NOMO-1 treated with dmso at 0.1 percent for 144 hours (cell line): ENCODE results near the gene CD320.
"Not testable (repeated sequence)": the region's sequence is repeated elsewhere in the genome, so short reads cannot be mapped to it uniquely, and the experiment has no call there.

Experiments
- DNase-seq: peaks from one replicate; lab custom pipeline; 2025; ENCODE audit not compliant: unreplicated experiment; lab: John Stamatoyannopoulos, UW

The CD320 gene

GRCh38 chr19:8310342-8311055 lies 2.3 kb upstream of the CD320 start:
- no peak for DNase-seq

DNA sequence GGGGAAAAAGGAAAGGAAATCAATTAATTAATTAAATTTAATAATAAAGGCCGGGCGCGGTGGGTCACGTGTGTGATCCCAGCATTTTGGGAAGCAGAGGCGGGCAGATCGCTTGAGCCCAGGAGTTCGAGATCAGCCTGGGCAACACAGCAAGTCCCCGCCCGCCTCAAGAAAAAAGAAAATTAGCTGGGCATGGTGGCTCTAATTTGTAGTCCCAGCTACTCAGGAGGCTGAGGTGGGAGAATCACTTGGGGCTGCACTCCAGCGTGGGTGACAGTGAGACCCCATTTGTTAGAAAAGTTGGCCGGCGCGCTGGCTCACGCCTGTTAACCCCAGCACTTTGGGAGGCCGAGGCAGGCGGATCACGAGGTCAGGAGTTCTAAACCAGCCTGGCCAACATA lies 733 bp upstream of the CD320 start:
- no peak for DNase-seq

- no peak for DNase-seq
Observed at GRCh38 chr19:8307400-8307964, 676 bp downstream of the CD320 start.

- no peak for DNase-seq
Observed at GRCh38 chr19:8306235-8307054, 1.7 kb downstream of the CD320 start.

- no peak for DNase-seq
Observed at GRCh38 chr19:8305798-8306197, 2.4 kb downstream of the CD320 start.

- DNase-seq: no peak
Observed at GRCh38 chr19:8304841-8305621, 3.1 kb downstream of the CD320 start.

DNA sequence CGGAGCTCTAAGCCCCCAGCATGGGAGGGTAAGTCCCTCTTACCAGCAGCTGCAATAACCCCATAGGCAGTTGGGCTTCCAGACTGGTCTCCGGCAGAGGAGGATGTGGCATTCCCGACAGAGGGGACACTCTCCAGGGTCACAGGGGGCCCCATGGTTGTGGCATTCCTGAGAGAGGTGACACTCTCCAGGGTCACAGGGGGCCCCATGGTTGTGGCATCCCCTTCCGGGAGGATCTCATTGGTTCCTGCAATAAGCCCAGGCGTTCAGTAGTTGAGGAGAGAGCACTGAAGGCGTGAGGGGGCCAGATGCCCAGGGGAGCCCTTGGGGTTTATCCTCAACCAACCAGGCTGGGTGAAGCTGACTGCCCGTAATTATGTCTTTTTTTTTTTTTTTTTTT lies 5.4 kb downstream of the CD320 start:
- DNase-seq: no peak

DNA sequence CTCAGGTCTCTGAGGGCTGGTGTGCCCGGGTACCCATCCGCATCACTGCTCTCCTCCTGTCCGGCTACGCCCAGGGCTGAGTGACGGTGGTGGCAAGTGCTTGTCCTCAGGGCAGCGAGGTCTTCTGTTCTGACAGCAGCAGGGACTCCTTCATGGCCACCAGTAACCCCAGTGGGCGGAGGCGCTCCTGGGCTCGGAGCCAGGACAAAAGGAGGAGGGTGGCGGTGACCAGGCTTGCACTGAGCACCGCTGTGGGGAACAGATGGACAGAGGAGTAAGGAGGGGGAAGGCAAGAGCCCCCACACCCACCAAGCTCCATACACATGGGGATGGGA lies 5.8 kb downstream of the CD320 start:
- no peak for DNase-seq

DNA sequence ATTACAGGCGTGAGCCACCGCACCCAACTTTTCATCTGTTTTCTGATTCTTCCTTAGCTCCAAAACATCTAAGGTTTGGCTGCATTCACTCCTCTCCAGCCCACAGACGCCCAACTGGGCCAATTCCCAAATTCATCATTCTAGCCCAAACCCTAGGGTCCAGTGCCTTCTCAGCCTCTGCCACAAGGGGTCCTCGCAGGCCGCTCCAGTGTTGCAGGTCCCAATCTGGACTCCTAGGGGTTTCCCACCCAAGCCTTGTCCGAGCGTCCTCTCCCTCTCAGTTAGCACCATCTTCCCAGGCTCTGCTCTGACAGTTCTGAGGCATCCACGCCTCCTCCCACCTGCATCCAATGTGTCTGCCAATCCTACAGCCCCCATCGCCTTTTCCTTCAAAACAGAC lies 16.8 kb downstream of the CD320 start:
- not testable (repeated sequence) for DNase-seq

DNA sequence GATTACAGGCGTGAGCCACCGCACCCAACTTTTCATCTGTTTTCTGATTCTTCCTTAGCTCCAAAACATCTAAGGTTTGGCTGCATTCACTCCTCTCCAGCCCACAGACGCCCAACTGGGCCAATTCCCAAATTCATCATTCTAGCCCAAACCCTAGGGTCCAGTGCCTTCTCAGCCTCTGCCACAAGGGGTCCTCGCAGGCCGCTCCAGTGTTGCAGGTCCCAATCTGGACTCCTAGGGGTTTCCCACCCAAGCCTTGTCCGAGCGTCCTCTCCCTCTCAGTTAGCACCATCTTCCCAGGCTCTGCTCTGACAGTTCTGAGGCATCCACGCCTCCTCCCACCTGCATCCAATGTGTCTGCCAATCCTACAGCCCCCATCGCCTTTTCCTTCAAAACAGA lies 31.6 kb downstream of the CD320 start:
- DNase-seq: not testable (repeated sequence)

GRCh38 chr19:8269724-8270123 lies 38.4 kb downstream of the CD320 start:
- no peak for DNase-seq

- DNase-seq: no peak
Observed at GRCh38 chr19:8265872-8266271, 42.3 kb downstream of the CD320 start.

DNA sequence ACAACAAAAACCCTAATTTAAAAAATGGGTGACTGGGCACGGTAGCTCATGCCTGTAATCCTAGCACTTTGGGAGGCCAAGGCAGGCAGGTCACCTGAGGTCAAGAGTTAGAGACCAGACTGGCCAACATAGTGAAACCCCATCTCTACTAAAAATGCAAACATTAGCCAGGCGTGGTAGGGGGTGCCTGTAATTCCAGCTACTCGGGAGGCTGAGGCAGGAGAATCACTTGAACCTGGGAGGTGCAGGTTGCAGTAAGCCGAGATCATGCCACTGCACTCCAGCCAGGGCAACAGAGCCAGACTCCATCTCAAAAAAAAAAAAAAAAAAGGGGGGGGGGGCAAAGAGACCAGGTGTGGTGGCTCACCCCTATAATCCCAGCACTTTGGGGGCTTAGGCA lies 43.9 kb downstream of the CD320 start:
- not testable (repeated sequence) for DNase-seq

GRCh38 chr19:8262431-8262830 lies 45.7 kb downstream of the CD320 start:
- DNase-seq: no peak

DNA sequence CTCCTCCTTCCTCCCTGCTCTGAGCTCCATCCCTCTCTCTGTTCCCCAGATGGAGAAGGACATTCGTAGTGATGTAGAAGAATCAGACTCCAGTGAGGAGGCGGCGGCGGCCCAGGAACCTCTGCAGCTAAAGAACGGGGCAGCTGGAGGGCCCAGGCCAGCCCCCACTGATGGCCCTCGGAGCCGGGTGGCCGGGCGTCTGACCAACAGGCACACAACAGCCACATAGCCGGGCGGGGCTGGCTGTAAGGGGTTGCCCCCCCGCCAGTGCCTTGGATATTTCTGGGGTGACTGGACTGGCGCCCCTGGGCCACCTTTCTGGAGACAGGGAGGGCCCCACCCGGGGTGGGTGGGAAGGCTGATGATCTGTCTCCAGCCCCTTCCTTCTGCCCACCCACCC lies 46.3 kb downstream of the CD320 start:
- no peak for DNase-seq

DNA sequence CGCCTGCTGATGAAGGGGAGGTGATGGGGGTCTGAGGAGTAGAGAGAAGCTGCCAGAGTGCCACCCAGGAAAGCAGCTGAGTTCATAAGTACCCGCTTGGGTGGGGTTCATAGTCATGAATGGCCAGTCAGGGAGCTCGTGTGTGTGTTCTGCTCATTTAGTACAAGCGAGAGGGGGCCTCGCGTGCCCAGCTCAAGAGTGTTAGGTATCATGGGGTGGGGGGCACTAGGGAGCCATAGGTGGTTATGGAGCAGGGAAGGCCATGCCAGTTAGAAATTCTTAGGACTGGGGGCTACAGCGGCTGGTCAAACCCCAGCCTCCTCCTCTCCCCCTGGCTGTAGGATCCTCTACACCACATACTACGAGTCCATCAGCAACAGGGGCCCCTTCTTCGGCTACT lies 46.8 kb downstream of the CD320 start:
- no peak for DNase-seq

GRCh38 chr19:8259922-8260247 lies 48.3 kb downstream of the CD320 start:
- no peak for DNase-seq

GRCh38 chr19:8259142-8259921 lies 48.8 kb downstream of the CD320 start:
- no peak for DNase-seq

DNA sequence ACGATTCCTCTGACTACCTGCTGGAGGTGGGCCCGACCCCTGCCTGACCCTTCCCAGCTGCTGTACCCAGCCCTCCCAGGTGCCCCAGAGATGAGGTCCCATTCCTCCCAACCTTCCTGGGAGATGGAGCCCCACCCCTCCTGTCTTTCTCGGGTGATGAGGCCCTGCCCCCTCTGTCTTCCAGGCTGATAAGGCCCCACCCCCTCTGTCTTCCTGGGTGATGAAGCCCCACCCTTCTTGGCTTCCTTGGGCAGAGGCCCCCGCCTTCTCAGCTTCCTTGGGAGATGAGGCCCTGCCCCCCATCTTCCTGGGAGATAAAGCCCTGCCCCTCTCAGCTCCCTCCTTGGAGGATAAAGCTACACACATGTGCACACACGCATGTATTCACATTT lies 51.1 kb downstream of the CD320 start:
- no peak for DNase-seq

GRCh38 chr19:8256276-8257051 lies 51.7 kb downstream of the CD320 start:
- DNase-seq: no peak
